ENCODE measurements around the gene CDC14A.
"Not testable (repeated sequence)": the region's sequence is repeated elsewhere in the genome, so short reads cannot be mapped to it uniquely, and the experiment has no call there.

CDC14A gene

DNA sequence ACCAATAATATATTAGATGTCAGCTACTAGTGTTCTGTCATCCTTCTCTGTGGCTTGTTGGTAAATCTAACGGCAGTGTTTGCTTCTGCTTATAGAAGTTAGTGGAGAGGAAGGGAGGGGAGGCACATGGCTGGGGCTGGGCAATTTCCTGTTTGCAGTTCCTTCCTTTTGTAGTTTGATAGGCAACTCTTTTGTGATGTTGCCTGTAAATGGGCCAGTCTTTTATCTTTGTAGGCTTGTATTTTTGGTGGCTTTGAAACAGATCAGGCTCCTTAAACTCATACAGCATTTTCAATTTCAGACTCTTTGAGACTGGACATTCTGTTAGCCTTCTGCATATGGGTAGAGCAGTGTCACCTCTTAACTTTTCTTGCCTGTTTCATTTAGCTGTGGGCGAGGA lies 48.1 kb downstream of the CDC14A start:
- Histone ChIP-seq H3K4me2 (ENCODE audit: low read length) (peak overlapping the region; percentile 13), H3K79me2 (ENCODE audit: control insufficient read depth, low read length) (no peaks in the 10 kb centered on the region), H3K27me3 (ENCODE audit: control insufficient read depth, low read length) (no peaks in the 10 kb centered on the region), H4K20me1 (ENCODE audit: control insufficient read depth, insufficient read depth, low read depth, low read length) (no peaks in the 10 kb centered on the region), H3K27ac (ENCODE audit: low read depth, low read length) (no peak overlapping the region), H3K4me1 (ENCODE audit: control insufficient read depth, low read length) (peaks cover 14% of the 10 kb centered on the region), H3K36me3 (ENCODE audit: control insufficient read depth, low read length) (peaks cover 6% of the 10 kb centered on the region; the same call in 1 of the 2 replicates), H3K4me3 (ENCODE audit: low read length) (no peak overlapping the region; the same call in 1 of the 2 replicates), H3K9me3 (ENCODE audit: control insufficient read depth, insufficient read depth, low read length) (peaks cover 5% of the 10 kb centered on the region; the same call in 1 of the 2 replicates), H3K9me2 (replicated peaks; ENCODE audit: control insufficient read depth, low read length) (no peaks in the 10 kb centered on the region), H3F3A (ENCODE audit: control insufficient read depth, insufficient read depth) (no peaks in the 10 kb centered on the region)
- TF ChIP-seq, protein P1, sequence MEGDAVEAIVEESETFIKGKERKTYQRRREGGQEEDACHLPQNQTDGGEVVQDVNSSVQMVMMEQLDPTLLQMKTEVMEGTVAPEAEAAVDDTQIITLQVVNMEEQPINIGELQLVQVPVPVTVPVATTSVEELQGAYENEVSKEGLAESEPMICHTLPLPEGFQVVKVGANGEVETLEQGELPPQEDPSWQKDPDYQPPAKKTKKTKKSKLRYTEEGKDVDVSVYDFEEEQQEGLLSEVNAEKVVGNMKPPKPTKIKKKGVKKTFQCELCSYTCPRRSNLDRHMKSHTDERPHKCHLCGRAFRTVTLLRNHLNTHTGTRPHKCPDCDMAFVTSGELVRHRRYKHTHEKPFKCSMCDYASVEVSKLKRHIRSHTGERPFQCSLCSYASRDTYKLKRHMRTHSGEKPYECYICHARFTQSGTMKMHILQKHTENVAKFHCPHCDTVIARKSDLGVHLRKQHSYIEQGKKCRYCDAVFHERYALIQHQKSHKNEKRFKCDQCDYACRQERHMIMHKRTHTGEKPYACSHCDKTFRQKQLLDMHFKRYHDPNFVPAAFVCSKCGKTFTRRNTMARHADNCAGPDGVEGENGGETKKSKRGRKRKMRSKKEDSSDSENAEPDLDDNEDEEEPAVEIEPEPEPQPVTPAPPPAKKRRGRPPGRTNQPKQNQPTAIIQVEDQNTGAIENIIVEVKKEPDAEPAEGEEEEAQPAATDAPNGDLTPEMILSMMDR (IDR thresholded peaks at IDR 0.05; ENCODE audit: low read depth, low read length, poor library complexity, severe bottlenecking), result no peak
- TF ChIP-seq EZH2phosphoT487 (IDR thresholded peaks at IDR 0.05; ENCODE audit: borderline replicate concordance, low read length), result no peak

DNA sequence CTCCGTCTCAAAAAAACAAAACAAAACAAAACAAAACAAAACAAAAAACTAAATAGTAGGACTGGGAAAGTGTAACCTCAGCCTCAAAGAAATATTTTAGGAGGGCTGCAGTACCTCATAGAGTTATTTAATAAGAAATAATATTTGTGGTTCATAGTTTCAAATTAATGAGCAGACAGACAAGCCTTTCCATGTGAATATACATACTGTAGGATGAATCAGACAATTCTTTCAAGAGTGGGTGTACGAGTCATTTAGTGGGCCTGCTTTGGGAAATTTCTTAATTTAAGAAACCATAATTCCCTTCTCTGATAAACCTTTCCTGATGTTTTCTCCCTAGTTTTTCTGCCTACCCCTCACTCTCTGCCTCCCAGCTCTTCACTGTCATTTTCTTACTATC lies 52.5 kb downstream of the CDC14A start:
- Histone ChIP-seq H3K4me3 (ENCODE audit: low read length) (no peak overlapping the region), H3K9me3 (ENCODE audit: control insufficient read depth, insufficient read depth, low read length) (peaks cover 5% of the 10 kb centered on the region; the same call in 1 of the 2 replicates), H3K27ac (ENCODE audit: low read depth, low read length) (no peak overlapping the region), H3K9me2 (replicated peaks; ENCODE audit: control insufficient read depth, low read length) (no peaks in the 10 kb centered on the region), H3K4me1 (ENCODE audit: control insufficient read depth, low read length) (peaks cover 11% of the 10 kb centered on the region), H3K36me3 (ENCODE audit: control insufficient read depth, low read length) (peaks cover 6% of the 10 kb centered on the region; the same call in 1 of the 2 replicates), H3K79me2 (ENCODE audit: control insufficient read depth, low read length) (no peaks in the 10 kb centered on the region), H3K4me2 (ENCODE audit: low read length) (no peak overlapping the region), H3K27me3 (ENCODE audit: control insufficient read depth, low read length) (no peaks in the 10 kb centered on the region), H4K20me1 (ENCODE audit: control insufficient read depth, insufficient read depth, low read depth, low read length) (no peaks in the 10 kb centered on the region), H3F3A (ENCODE audit: control insufficient read depth, insufficient read depth) (no peaks in the 10 kb centered on the region)
- TF ChIP-seq EZH2phosphoT487 (IDR thresholded peaks at IDR 0.05; ENCODE audit: borderline replicate concordance, low read length), result no peak
- TF ChIP-seq, protein P1 (IDR thresholded peaks at IDR 0.05; ENCODE audit: low read depth, low read length, poor library complexity, severe bottlenecking), result no peak

DNA sequence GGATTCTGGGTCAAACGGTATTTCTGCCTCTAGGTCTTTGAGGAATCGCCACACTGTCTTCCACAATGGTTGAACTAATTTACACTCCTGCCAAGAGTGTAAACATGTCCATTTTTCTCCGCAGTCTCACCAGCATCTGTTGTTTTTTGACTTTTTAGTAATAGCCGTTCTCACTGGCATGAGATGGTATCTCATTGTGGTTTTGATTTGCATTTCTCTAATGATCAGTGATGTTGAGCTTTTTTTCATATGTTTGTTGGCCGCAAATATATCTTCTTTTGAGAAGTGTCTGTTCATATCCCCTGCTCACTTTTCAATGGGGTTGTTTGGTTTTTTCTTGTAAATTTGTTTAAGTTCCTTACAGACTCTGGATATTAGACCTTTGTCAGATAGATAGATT lies 53.6 kb downstream of the CDC14A start:
- H3K4me1 ChIP-seq (ENCODE audit: control insufficient read depth, low read length); H4K20me1 ChIP-seq (ENCODE audit: control insufficient read depth, insufficient read depth, low read depth, low read length); H3K27me3 ChIP-seq (ENCODE audit: control insufficient read depth, low read length); H3F3A ChIP-seq (ENCODE audit: control insufficient read depth, insufficient read depth); H3K27ac ChIP-seq (ENCODE audit: low read depth, low read length); H3K79me2 ChIP-seq (ENCODE audit: control insufficient read depth, low read length); H3K4me2 ChIP-seq (ENCODE audit: low read length); H3K36me3 ChIP-seq (ENCODE audit: control insufficient read depth, low read length); H3K9me3 ChIP-seq (ENCODE audit: control insufficient read depth, insufficient read depth, low read length); H3K4me3 ChIP-seq (ENCODE audit: low read length); H3K9me2 ChIP-seq (replicated peaks; ENCODE audit: control insufficient read depth, low read length): not testable (repeated sequence)

DNA sequence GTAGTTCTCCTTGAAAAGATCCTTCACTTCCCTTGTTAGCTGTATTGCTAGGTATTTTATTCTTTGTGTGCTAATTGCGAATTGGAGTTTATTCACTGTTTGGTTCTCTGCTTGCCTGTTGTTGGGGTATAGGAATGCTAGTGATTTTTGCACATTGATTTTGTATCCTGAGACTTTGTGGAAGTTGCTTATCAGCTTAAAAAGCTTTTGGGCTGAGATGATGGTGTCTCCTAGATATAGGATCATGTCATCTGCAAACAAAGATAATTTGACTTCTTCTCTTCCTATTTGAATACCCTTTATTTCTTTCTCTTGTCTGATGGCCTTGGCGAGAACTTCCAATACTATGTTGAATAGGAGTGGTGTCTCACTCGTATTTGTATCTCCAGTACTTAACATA lies 55.1 kb downstream of the CDC14A start:
- H3K4me3 ChIP-seq (ENCODE audit: low read length); H3K9me2 ChIP-seq (replicated peaks; ENCODE audit: control insufficient read depth, low read length); H3K79me2 ChIP-seq (ENCODE audit: control insufficient read depth, low read length); H4K20me1 ChIP-seq (ENCODE audit: control insufficient read depth, insufficient read depth, low read depth, low read length); H3K27me3 ChIP-seq (ENCODE audit: control insufficient read depth, low read length); H3K4me1 ChIP-seq (ENCODE audit: control insufficient read depth, low read length); H3K9me3 ChIP-seq (ENCODE audit: control insufficient read depth, insufficient read depth, low read length); H3K27ac ChIP-seq (ENCODE audit: low read depth, low read length); H3K36me3 ChIP-seq (ENCODE audit: control insufficient read depth, low read length); H3K4me2 ChIP-seq (ENCODE audit: low read length); H3F3A ChIP-seq (ENCODE audit: control insufficient read depth, insufficient read depth): not testable (repeated sequence)

All from DOHH2 (cell line).